ENCODE results near the gene TENT5C.

TENT5C gene

GRCh38 chr1:117576236-117576635 lies 29.6 kb upstream of the TENT5C start:
- TF ChIP-seq CTCF (IDR thresholded peaks at IDR 0.05; ENCODE audit: extremely low read depth, insufficient read depth, missing control alignments): no peak
- no peak for DNase-seq (ENCODE audit: low spot score)
- in situ Hi-C loops (cut with MboI; ENCODE audit: low pct_unique_long_range_greater_than_20kb, low sequenced_read_pairs, unreplicated experiment): no loop called here

GRCh38 chr1:117577191-117577885 lies 28.5 kb upstream of the TENT5C start:
- TF ChIP-seq CTCF (IDR thresholded peaks at IDR 0.05; ENCODE audit: extremely low read depth, insufficient read depth, missing control alignments): no peak

GRCh38 chr1:117578466-117578865 lies 27.4 kb upstream of the TENT5C start:
- no peak for DNase-seq (ENCODE audit: low spot score)
- in situ Hi-C loops (cut with MboI; ENCODE audit: low pct_unique_long_range_greater_than_20kb, low sequenced_read_pairs, unreplicated experiment): no loop called here
- no peak for TF ChIP-seq CTCF (IDR thresholded peaks at IDR 0.05; ENCODE audit: extremely low read depth, insufficient read depth, missing control alignments)

More at GRCh38 chr1:117577191-117577885, 28.5 kb upstream of the TENT5C start:
- in situ Hi-C loops (cut with MboI; ENCODE audit: low pct_unique_long_range_greater_than_20kb, low sequenced_read_pairs, unreplicated experiment): no loop called here
- no peak for DNase-seq (ENCODE audit: low spot score)

- no peak for DNase-seq (ENCODE audit: low spot score)
- in situ Hi-C loops (cut with MboI; ENCODE audit: low pct_unique_long_range_greater_than_20kb, low sequenced_read_pairs, unreplicated experiment): no loop called here
- no peak for TF ChIP-seq CTCF (IDR thresholded peaks at IDR 0.05; ENCODE audit: extremely low read depth, insufficient read depth, missing control alignments)
These were observed 26.5 kb upstream of the TENT5C start for GRCh38 chr1:117579221-117579906.

- in situ Hi-C loops (cut with MboI; ENCODE audit: low pct_unique_long_range_greater_than_20kb, low sequenced_read_pairs, unreplicated experiment): no loop called here
- DNase-seq (ENCODE audit: low spot score): no peak
- no peak for TF ChIP-seq CTCF (IDR thresholded peaks at IDR 0.05; ENCODE audit: extremely low read depth, insufficient read depth, missing control alignments)
These were observed 25.4 kb upstream of the TENT5C start for GRCh38 chr1:117580436-117580835.

GRCh38 chr1:117580882-117581281 lies 25.0 kb upstream of the TENT5C start:
- DNase-seq (ENCODE audit: low spot score): no peak
- no peak for TF ChIP-seq CTCF (IDR thresholded peaks at IDR 0.05; ENCODE audit: extremely low read depth, insufficient read depth, missing control alignments)
- in situ Hi-C loops (cut with MboI; ENCODE audit: low pct_unique_long_range_greater_than_20kb, low sequenced_read_pairs, unreplicated experiment): no loop called here

All from GM13977 (cell line).